ENCODE measurements around the gene BCORL1. TPM values are rescaled to one million over a fixed set of nuclear protein-coding genes. Genes with fewer than 3 reads are reported as not detected.

Gene BCORL1
- total RNA-seq, 1 experiment from 2014 or later: 32.2 TPM

DNA sequence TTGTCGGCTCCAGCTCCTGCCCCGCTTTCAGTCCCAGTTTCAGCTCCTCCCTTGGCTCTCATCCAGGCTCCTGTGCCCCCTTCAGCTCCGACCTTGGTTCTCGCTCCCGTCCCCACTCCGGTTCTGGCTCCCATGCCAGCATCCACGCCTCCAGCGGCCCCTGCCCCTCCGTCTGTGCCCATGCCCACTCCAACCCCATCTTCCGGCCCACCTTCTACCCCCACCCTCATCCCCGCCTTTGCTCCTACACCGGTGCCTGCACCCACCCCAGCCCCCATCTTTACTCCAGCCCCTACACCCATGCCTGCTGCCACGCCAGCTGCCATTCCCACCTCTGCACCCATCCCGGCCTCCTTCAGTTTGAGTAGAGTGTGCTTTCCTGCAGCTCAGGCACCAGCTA, 31.2 kb downstream of the BCORL1 start:
- no peaks in the 10 kb centered on the region for H3K36me3 ChIP-seq (ENCODE audit: low read depth)
- CTCF ChIA-PET: no interaction called here
- intact Hi-C loops (cut with micrococcal nuclease; ENCODE audit: unreplicated experiment): no loop called here

DNA sequence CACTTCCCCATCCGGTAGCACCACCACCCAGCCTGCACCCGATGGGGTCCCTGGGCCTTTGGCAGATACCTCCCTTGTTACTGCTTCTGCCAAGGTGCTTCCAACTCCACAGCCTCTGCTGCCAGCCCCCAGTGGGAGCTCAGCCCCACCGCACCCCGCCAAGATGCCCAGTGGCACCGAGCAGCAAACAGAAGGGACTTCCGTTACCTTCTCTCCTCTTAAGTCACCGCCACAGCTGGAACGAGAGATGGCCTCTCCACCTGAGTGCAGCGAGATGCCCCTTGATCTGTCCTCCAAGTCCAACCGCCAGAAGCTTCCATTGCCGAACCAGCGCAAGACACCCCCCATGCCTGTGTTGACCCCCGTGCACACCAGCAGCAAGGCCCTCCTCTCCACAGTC, 31.9 kb downstream of the BCORL1 start:
- TF ChIP-seq, protein P1, sequence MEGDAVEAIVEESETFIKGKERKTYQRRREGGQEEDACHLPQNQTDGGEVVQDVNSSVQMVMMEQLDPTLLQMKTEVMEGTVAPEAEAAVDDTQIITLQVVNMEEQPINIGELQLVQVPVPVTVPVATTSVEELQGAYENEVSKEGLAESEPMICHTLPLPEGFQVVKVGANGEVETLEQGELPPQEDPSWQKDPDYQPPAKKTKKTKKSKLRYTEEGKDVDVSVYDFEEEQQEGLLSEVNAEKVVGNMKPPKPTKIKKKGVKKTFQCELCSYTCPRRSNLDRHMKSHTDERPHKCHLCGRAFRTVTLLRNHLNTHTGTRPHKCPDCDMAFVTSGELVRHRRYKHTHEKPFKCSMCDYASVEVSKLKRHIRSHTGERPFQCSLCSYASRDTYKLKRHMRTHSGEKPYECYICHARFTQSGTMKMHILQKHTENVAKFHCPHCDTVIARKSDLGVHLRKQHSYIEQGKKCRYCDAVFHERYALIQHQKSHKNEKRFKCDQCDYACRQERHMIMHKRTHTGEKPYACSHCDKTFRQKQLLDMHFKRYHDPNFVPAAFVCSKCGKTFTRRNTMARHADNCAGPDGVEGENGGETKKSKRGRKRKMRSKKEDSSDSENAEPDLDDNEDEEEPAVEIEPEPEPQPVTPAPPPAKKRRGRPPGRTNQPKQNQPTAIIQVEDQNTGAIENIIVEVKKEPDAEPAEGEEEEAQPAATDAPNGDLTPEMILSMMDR (conservative IDR thresholded peaks at IDR 0.05): no peak
- no peak for TF ChIP-seq EZH2 (IDR thresholded peaks at IDR 0.05; ENCODE audit: low read depth)

More for the DNA sequence above, 31.2 kb downstream of the BCORL1 start:
- Histone ChIP-seq H4K20me1 (ENCODE audit: insufficient read depth) (0 out of 2 replicates have a peak, but pooled peaks cover 6% of the 10 kb centered on the region), H3F3A (ENCODE audit: insufficient read depth, low read depth) (no peaks in the 10 kb centered on the region), H3K79me2 (ENCODE audit: low read depth) (no peaks in the 10 kb centered on the region), H3K4me2 (no peak overlapping the region), H2AFZ (no peak overlapping the region), H3K9me3 (ENCODE audit: insufficient read depth, low read depth) (no peaks in the 10 kb centered on the region), H3K27me3 (ENCODE audit: insufficient read depth, low read depth) (no peaks in the 10 kb centered on the region), H3K4me1 (replicated peaks; ENCODE audit: insufficient read depth) (no peaks in the 10 kb centered on the region), H3K4me3 (no peak overlapping the region), H3K27ac (no peak overlapping the region), H3K9me2 (ENCODE audit: insufficient read depth) (no peaks in the 10 kb centered on the region)
- no peak for DNase-seq
- no TSS peak for BruUV-seq (replicated peaks)
- no peak for TF ChIP-seq EZH2 (IDR thresholded peaks at IDR 0.05; ENCODE audit: low read depth)
- TF ChIP-seq, protein P1 (conservative IDR thresholded peaks at IDR 0.05): no peak
- POLR2A ChIA-PET (ENCODE audit: unreplicated experiment): interaction anchor here (0.6 kb wide), 1 partner anchor 98 kb away, joined by 3 read pairs; no protein-coding TSS in a partner anchor

DNA sequence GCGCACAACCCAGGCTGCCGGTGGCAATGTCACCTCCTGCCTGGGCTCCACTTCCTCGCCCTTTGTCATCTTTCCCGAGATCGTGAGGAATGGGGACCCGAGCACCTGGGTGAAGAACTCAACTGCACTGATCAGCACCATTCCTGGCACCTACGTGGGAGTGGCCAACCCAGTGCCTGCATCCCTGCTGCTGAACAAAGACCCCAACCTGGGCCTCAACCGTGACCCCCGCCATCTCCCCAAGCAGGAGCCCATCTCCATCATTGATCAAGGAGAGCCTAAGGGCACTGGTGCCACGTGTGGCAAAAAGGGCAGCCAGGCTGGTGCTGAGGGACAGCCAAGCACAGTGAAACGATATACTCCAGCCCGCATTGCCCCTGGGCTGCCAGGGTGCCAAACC, 32.3 kb downstream of the BCORL1 start:
- no peaks in the 10 kb centered on the region for H3K36me3 ChIP-seq (ENCODE audit: low read depth)
- no peaks in the 10 kb centered on the region for H3K27me3 ChIP-seq (ENCODE audit: insufficient read depth, low read depth)
- intact Hi-C loops (cut with micrococcal nuclease; ENCODE audit: unreplicated experiment): no loop called here
- no peaks in the 10 kb centered on the region for H3K9me2 ChIP-seq (ENCODE audit: insufficient read depth)
- POLR2A ChIA-PET (ENCODE audit: unreplicated experiment): no interaction called here
- CTCF ChIA-PET: interaction anchor here (0.6 kb wide), 1 partner anchor 250 kb away, joined by 7 read pairs; no protein-coding TSS in a partner anchor
- no peak for TF ChIP-seq EZH2 (IDR thresholded peaks at IDR 0.05; ENCODE audit: low read depth)
- TF ChIP-seq, protein P1 (conservative IDR thresholded peaks at IDR 0.05): no peak
- H3K4me1 ChIP-seq (replicated peaks; ENCODE audit: insufficient read depth): no peaks in the 10 kb centered on the region
- DNase-seq: no peak
- no peaks in the 10 kb centered on the region for H3K79me2 ChIP-seq (ENCODE audit: low read depth)
- no peak overlapping the region for H3K4me3 ChIP-seq
- no peak overlapping the region for H2AFZ ChIP-seq
- H4K20me1 ChIP-seq (ENCODE audit: insufficient read depth): 0 out of 2 replicates have a peak, but pooled peaks cover 6% of the 10 kb centered on the region
- no peak overlapping the region for H3K27ac ChIP-seq
- no TSS peak for BruUV-seq (replicated peaks)
- H3F3A ChIP-seq (ENCODE audit: insufficient read depth, low read depth): no peaks in the 10 kb centered on the region
- no peaks in the 10 kb centered on the region for H3K9me3 ChIP-seq (ENCODE audit: insufficient read depth, low read depth)
- H3K4me2 ChIP-seq: no peak overlapping the region

More for the DNA sequence above, 31.9 kb downstream of the BCORL1 start:
- no peak for DNase-seq
- H3K4me2 ChIP-seq: no peak overlapping the region
- intact Hi-C loops (cut with micrococcal nuclease; ENCODE audit: unreplicated experiment): no loop called here
- H3F3A ChIP-seq (ENCODE audit: insufficient read depth, low read depth): no peaks in the 10 kb centered on the region
- H4K20me1 ChIP-seq (ENCODE audit: insufficient read depth): 0 out of 2 replicates have a peak, but pooled peaks cover 6% of the 10 kb centered on the region
- no peaks in the 10 kb centered on the region for H3K9me2 ChIP-seq (ENCODE audit: insufficient read depth)
- BruUV-seq (replicated peaks): no TSS peak
- POLR2A ChIA-PET (ENCODE audit: unreplicated experiment): interaction anchor here (0.6 kb wide), 1 partner anchor 99 kb away, joined by 3 read pairs; no protein-coding TSS in a partner anchor
- no peaks in the 10 kb centered on the region for H3K4me1 ChIP-seq (replicated peaks; ENCODE audit: insufficient read depth)
- H3K36me3 ChIP-seq (ENCODE audit: low read depth): no peaks in the 10 kb centered on the region
- H3K4me3 ChIP-seq: no peak overlapping the region
- H3K27ac ChIP-seq: no peak overlapping the region
- CTCF ChIA-PET: no interaction called here
- no peaks in the 10 kb centered on the region for H3K27me3 ChIP-seq (ENCODE audit: insufficient read depth, low read depth)
- H2AFZ ChIP-seq: no peak overlapping the region
- H3K79me2 ChIP-seq (ENCODE audit: low read depth): no peaks in the 10 kb centered on the region
- no peaks in the 10 kb centered on the region for H3K9me3 ChIP-seq (ENCODE audit: insufficient read depth, low read depth)
